ENCODE measurements around the gene TLX3.

DNA sequence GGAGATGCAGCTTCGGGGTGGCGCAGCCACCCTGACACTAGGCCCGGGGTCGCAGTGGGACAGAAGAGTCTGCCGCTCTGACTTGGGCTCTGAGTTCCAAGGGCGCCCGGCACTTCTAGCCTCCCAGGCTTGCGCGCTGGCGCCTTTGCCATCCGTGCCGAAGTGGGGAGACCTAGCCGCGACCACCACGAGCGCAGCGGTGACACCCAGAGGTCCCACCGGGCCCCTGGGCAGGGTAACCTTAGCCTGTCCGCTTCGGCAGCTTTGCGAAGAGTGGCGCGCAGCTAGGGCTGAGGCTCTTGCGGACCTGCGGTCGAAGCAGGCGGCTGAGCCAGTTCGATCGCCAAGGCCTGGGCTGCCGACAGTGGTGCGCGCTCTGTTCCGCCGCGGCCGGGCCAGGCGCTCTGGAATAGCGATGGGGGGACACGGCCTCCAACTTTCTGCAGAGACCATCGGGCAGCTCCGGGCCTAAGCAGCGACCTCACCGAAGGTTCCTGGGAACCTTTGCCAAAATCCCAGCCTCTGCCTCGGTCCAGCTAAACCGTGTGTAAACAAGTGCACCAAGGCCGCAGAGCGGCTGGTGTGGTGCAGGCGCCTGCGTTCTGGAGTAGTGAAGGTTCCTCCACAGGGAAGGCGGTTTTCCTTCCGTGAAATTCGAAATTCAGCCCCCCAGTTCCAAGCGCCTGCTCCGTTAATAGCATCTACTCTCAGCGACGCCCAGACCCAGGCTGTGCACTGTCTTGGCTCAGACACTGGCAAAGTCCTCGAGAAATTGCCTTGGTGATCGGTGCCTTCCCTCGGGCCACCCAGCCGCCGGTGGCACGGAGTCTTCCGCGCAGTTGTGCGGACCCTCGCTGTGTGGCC, 7.4 kb downstream of the TLX3 start:
- TF ChIP-seq, protein P1, sequence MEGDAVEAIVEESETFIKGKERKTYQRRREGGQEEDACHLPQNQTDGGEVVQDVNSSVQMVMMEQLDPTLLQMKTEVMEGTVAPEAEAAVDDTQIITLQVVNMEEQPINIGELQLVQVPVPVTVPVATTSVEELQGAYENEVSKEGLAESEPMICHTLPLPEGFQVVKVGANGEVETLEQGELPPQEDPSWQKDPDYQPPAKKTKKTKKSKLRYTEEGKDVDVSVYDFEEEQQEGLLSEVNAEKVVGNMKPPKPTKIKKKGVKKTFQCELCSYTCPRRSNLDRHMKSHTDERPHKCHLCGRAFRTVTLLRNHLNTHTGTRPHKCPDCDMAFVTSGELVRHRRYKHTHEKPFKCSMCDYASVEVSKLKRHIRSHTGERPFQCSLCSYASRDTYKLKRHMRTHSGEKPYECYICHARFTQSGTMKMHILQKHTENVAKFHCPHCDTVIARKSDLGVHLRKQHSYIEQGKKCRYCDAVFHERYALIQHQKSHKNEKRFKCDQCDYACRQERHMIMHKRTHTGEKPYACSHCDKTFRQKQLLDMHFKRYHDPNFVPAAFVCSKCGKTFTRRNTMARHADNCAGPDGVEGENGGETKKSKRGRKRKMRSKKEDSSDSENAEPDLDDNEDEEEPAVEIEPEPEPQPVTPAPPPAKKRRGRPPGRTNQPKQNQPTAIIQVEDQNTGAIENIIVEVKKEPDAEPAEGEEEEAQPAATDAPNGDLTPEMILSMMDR (conservative IDR thresholded peaks at IDR 0.05): no peak
- TF ChIP-seq EZH2 (IDR thresholded peaks at IDR 0.05; ENCODE audit: low read depth): no peak
